HFF-Myc (cell line): Measurements from ENCODE around the gene RAPGEF1.

ENCODE experiments used
- DNase-seq: peaks from one replicate; pipeline ENCODE4 v3.0.0-alpha.2; 2011; ENCODE audit warnings: low read depth; ENCODE audit errors: extremely low read depth
- H3K4me3 ChIP-seq: replicated peaks from 2 replicates; pipeline ENCODE4 v1.5.1; 2011; ENCODE audit warnings: low read depth, mild to moderate bottlenecking, control low read depth, low read length
- CTCF ChIP-seq: IDR thresholded peaks from 2 replicates; pipeline ENCODE4 v1.5.1; 2012; ENCODE audit warnings: mild to moderate bottlenecking, low read depth, low read length, control low read depth; ENCODE audit errors: missing control alignments

Gene RAPGEF1

GRCh38 chr9:131722255-131722654 lies 17.6 kb downstream of the RAPGEF1 start:
- no peak for TF ChIP-seq CTCF
- no peak for DNase-seq
- H3K4me3 ChIP-seq = no peak overlapping the region

GRCh38 chr9:131721076-131721475 lies 18.8 kb downstream of the RAPGEF1 start:
- TF ChIP-seq CTCF = no peak
- no peak for DNase-seq
- H3K4me3 ChIP-seq = no peak overlapping the region

GRCh38 chr9:131720330-131720729 lies 19.5 kb downstream of the RAPGEF1 start:
- no peak for TF ChIP-seq CTCF
- H3K4me3 ChIP-seq = no peak overlapping the region
- no peak for DNase-seq

- no peak for DNase-seq
- H3K4me3 ChIP-seq = no peak overlapping the region
Measured at GRCh38 chr9:131719262-131719908, 20.5 kb downstream of the RAPGEF1 start.

GRCh38 chr9:131717719-131718460 lies 22.0 kb downstream of the RAPGEF1 start:
- TF ChIP-seq CTCF = no peak
- no peak for DNase-seq

More at GRCh38 chr9:131719262-131719908, 20.5 kb downstream of the RAPGEF1 start:
- TF ChIP-seq CTCF = no peak

GRCh38 chr9:131715906-131716305 lies 24.0 kb downstream of the RAPGEF1 start:
- DNase-seq = no peak
- no peak overlapping the region for H3K4me3 ChIP-seq
- TF ChIP-seq CTCF = no peak

More at GRCh38 chr9:131717719-131718460, 22.0 kb downstream of the RAPGEF1 start:
- no peak overlapping the region for H3K4me3 ChIP-seq
